CD14-positive monocyte (primary cell): ENCODE data around the gene CLCNKB. TPM values are rescaled to one million over a fixed set of nuclear protein-coding genes. Genes with fewer than 3 reads are reported as not detected.
"Not testable (repeated sequence)": the region's sequence is repeated elsewhere in the genome, so short reads cannot be mapped to it uniquely, and the experiment has no call there.

Experiments used
- DNase-seq, 3 donors: peaks; one replicate each; pipeline ENCODE4 v3.0.0-alpha.2; 2011 to 2022
- H2AFZ ChIP-seq: 2 replicates; pipeline ENCODE4 v1.6.0; 2012; ENCODE audit warnings: mild to moderate bottlenecking, low read depth, low read length, inconsistent platforms; ENCODE audit not compliant: insufficient read depth, poor library complexity, severe bottlenecking
- H3K27ac ChIP-seq, 2 donors: 1 replicate in 1 of 2; 2 replicates in 1 of 2; pipeline ENCODE4 v1.5.1; 2012 to 2013; ENCODE audit warnings: low read length in 2 of 2, control low read depth in 1 of 2, inconsistent platforms in 1 of 2, low read depth in 1 of 2, mild to moderate bottlenecking in 1 of 2
- H3K27me3 ChIP-seq, 2 donors: one replicate each; pipeline versions ENCODE4 v1.6.0 to v1.6.1; 2011 to 2013; ENCODE audit warnings: low read length in 2 of 2; ENCODE audit not compliant: control insufficient read depth in 2 of 2, insufficient read depth in 2 of 2
- H3K36me3 ChIP-seq, 2 donors: replicated peaks in 1 of 2; 1 replicate in 1 of 2; 2 replicates in 1 of 2; pipeline versions ENCODE4 v1.5.1 to v1.6.1; 2012 to 2013; ENCODE audit warnings: low read length in 2 of 2, control low read depth in 1 of 2, inconsistent platforms in 1 of 2, mild to moderate bottlenecking in 1 of 2; ENCODE audit not compliant: insufficient read depth in 2 of 2, control insufficient read depth in 1 of 2
- H3K4me1 ChIP-seq, 2 donors: 1 replicate in 1 of 2; 2 replicates in 1 of 2; pipeline versions ENCODE4 v1.5.1 to v1.6.1; 2012 to 2013; ENCODE audit warnings: low read length in 2 of 2, control low read depth in 1 of 2, inconsistent platforms in 1 of 2, mild to moderate bottlenecking in 1 of 2, moderate library complexity in 1 of 2; ENCODE audit not compliant: insufficient read depth in 2 of 2, control insufficient read depth in 1 of 2
- H3K4me2 ChIP-seq: replicated peaks from 2 replicates; pipeline ENCODE3; 2012; ENCODE audit warnings: low read length, moderate library complexity, mild to moderate bottlenecking; ENCODE audit not compliant: poor library complexity, severe bottlenecking; ENCODE audit errors: extremely low read depth
- H3K4me3 ChIP-seq, 3 experiments: fragments of 200-600 bp in 1 of 3; sonication (generic) in 1 of 3; replicated peaks in 1 of 3; 1 replicate in 2 of 3; 2 replicates in 1 of 3; pipeline ENCODE4 v1.5.1; 2011 to 2013; ENCODE audit warnings: low read length in 3 of 3, mild to moderate bottlenecking in 3 of 3, control low read depth in 2 of 3, low read depth in 2 of 3, inconsistent platforms in 1 of 3, moderate library complexity in 1 of 3
- H3K79me2 ChIP-seq: 2 replicates; pipeline ENCODE4 v1.6.0; 2012; ENCODE audit warnings: mild to moderate bottlenecking, control low read depth, inconsistent platforms, low read length, moderate library complexity; ENCODE audit not compliant: insufficient read depth
- H3K9ac ChIP-seq: 2 replicates; pipeline ENCODE4 v1.6.0; 2017; ENCODE audit warnings: low read length, mild to moderate bottlenecking; ENCODE audit not compliant: insufficient read depth, poor library complexity, severe bottlenecking
- H3K9me3 ChIP-seq, 2 donors: replicated peaks in 1 of 2; 1 replicate in 1 of 2; 2 replicates in 1 of 2; pipeline versions ENCODE4 v1.5.1 to v1.6.1; 2012 to 2013; ENCODE audit warnings: low read length in 2 of 2, control low read depth in 1 of 2; ENCODE audit not compliant: control insufficient read depth in 1 of 2, insufficient read depth in 1 of 2
- H4K20me1 ChIP-seq: 2 replicates; pipeline ENCODE4 v1.6.0; 2012; ENCODE audit warnings: mild to moderate bottlenecking, low read length, control low read depth, moderate library complexity; ENCODE audit not compliant: insufficient read depth
- H3K27ac Mint-ChIP-seq, 7 donors: one replicate each; pipeline ENCODE4 v1.8.0; 2020; ENCODE audit warnings: mild to moderate bottlenecking in 7 of 7, mixed read lengths in 7 of 7, moderate library complexity in 6 of 7, inconsistent platforms in 2 of 7
- H3K27me3 Mint-ChIP-seq, 3 donors: one replicate each; pipeline ENCODE4 v1.8.0; 2021 to 2022; ENCODE audit warnings: low read depth in 3 of 3, mild to moderate bottlenecking in 3 of 3, mixed read lengths in 3 of 3, moderate library complexity in 3 of 3, inconsistent platforms in 1 of 3
- H3K36me3 Mint-ChIP-seq, 2 donors: one replicate each; pipeline ENCODE4 v1.8.0; 2020; ENCODE audit warnings: mixed read lengths in 2 of 2, inconsistent platforms in 1 of 2, mild to moderate bottlenecking in 1 of 2
- H3K4me1 Mint-ChIP-seq: one replicate; pipeline ENCODE4 v1.8.0; 2020; ENCODE audit warnings: mild to moderate bottlenecking, mixed read lengths
- H3K4me3 Mint-ChIP-seq, 2 donors: one replicate each; pipeline ENCODE4 v1.8.0; 2020; ENCODE audit warnings: mild to moderate bottlenecking in 2 of 2, mixed read lengths in 2 of 2, moderate library complexity in 1 of 2
- H3K9me3 Mint-ChIP-seq, 7 donors: one replicate each; pipeline ENCODE4 v1.8.0; 2020 to 2022; ENCODE audit warnings: mixed read lengths in 7 of 7, mild to moderate bottlenecking in 6 of 7, moderate library complexity in 6 of 7, inconsistent platforms in 2 of 7
- CTCF ChIP-seq: fragments of 200-600 bp; IDR thresholded peaks from one replicate; pipeline ENCODE4 v1.8.0; 2022; ENCODE audit warnings: antibody characterized with exemption, mild to moderate bottlenecking
- WGBS: methylation state at CpG from one replicate; pipeline ENCODE4 v1.1.5; 2013; ENCODE audit warnings: missing lambda C conversion rate; ENCODE audit not compliant: insufficient coverage; 5-methylcytosine and 5-hydroxymethylcytosine counted together
- intact Hi-C, 2 donors: fragments of 100-400 bp; cut with micrococcal nuclease; formaldehyde crosslinking; loops; one replicate each; pipeline versions ENCODE4 v1.15.0 to v1.15.1; 2023
- polyA plus RNA-seq, 3 donors: library from polyadenylated mRNA; depleted of rRNA in 1 of 3; unstranded in 2 of 3; stranded (reverse) in 1 of 3; fragments of 300-500 nt in 2 of 3; fragments of >200 nt in 1 of 3; fragmentation: Illumina TruSeq in 2 of 3; gene quantifications; 1 replicate in 2 of 3; 2 replicates in 1 of 3; pipeline ENCODE4 v1.2.3, GENCODE V29; 2012 to 2021

CLCNKB gene
- polyA plus RNA-seq, 3 donors: not detected

- Histone ChIP-seq H3K4me2 (no peak overlapping the region), H3K27ac (no peak overlapping the region), H3K9me3 (no peaks in the 10 kb centered on the region), H3K79me2 (no peaks in the 10 kb centered on the region), H3K9ac (no peak overlapping the region), H3K4me1 (peaks cover 0 to 7% of the 10 kb centered on the region in 2 donors), H4K20me1 (no peaks in the 10 kb centered on the region), H2AFZ (no peak overlapping the region), H3K27me3 (no peaks in the 10 kb centered on the region), H3K36me3 (no peaks in the 10 kb centered on the region), H3K4me3 (no peak overlapping the region)
- Mint-ChIP-seq H3K9me3 (no peaks in the 10 kb centered on the region), H3K27ac (no peak overlapping the region), H3K36me3 (no peaks in the 10 kb centered on the region), H3K4me1 (peaks cover 6% of the 10 kb centered on the region), H3K4me3 (no peak overlapping the region), H3K27me3 (peaks cover 6 to 25% (median 23%) of the 10 kb centered on the region in 3 donors)
- 77% methylated on average over 8 of the region's 9 CpGs for WGBS
- no peak for TF ChIP-seq CTCF
- no peak for DNase-seq
- intact Hi-C loops: loop anchor here in 1 of 2 donors (10.0 kb wide), 1 partner anchor 165 kb away; no protein-coding TSS in a partner anchor
Observed at GRCh38 chr1:16019644-16020277, 23.8 kb upstream of the CLCNKB start.

DNA sequence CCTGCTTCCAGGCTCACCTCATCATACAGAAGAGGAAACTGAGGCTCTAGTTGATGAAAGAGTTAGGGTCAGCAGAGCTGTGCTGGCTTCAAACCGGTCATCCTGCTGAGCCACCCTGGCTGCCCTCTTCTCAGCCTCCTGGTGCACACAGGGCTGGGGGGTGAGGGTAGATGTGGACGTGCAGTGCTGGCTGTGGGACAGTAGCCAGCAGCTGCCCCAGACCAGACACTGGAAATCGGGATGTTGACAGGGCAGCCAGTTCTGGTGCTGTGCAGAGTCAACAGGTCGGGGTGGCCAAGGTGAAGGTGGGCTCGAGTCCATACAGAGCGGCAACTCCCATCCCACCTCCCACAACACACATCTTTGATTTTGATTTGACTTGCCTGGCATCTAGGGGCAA is 23.3 kb upstream of the CLCNKB start:
- H3K36me3 ChIP-seq: no peaks in the 10 kb centered on the region
- H3K9ac ChIP-seq: no peak overlapping the region
- H4K20me1 ChIP-seq: no peaks in the 10 kb centered on the region
- Mint-ChIP-seq H3K27me3 (peaks cover 6 to 25% (median 21%) of the 10 kb centered on the region in 3 donors), H3K9me3 (no peaks in the 10 kb centered on the region), H3K4me3 (no peak overlapping the region), H3K4me1 (peaks cover 6% of the 10 kb centered on the region), H3K36me3 (no peaks in the 10 kb centered on the region), H3K27ac (no peak overlapping the region)
- peaks cover 0 to 7% of the 10 kb centered on the region in 2 donors for H3K4me1 ChIP-seq
- H3K27me3 ChIP-seq: no peaks in the 10 kb centered on the region
- no peak overlapping the region for H3K27ac ChIP-seq
- WGBS: 89% methylated on average over 3 of the region's 6 CpGs
- no peak overlapping the region for H2AFZ ChIP-seq
- intact Hi-C loops: no loop called here
- TF ChIP-seq CTCF: no peak
- no peaks in the 10 kb centered on the region for H3K9me3 ChIP-seq
- H3K4me3 ChIP-seq: no peak overlapping the region
- H3K79me2 ChIP-seq: no peaks in the 10 kb centered on the region
- no peak overlapping the region for H3K4me2 ChIP-seq
- DNase-seq: no peak

- intact Hi-C loops, H3K4me1 Mint-ChIP-seq, H3K27ac Mint-ChIP-seq, H4K20me1 ChIP-seq, H3K27me3 ChIP-seq, H3K9me3 ChIP-seq, H3K4me3 Mint-ChIP-seq, DNase-seq, H2AFZ ChIP-seq, H3K9me3 Mint-ChIP-seq, H3K36me3 Mint-ChIP-seq, H3K4me2 ChIP-seq, H3K79me2 ChIP-seq, H3K36me3 ChIP-seq, H3K9ac ChIP-seq, H3K27ac ChIP-seq, H3K4me3 ChIP-seq, H3K4me1 ChIP-seq: not testable (repeated sequence)
- peaks cover 6 to 25% (median 22%) of the 10 kb centered on the region in 3 donors for H3K27me3 Mint-ChIP-seq
- WGBS: 100% methylated on average over 1 of the region's 9 CpGs
Observed at GRCh38 chr1:16020878-16021277, 22.7 kb upstream of the CLCNKB start.
